Bronchial smooth muscle cell (primary cell): Measurements from ENCODE around the gene RABEP2. TPM values are rescaled to one million over a fixed set of nuclear protein-coding genes. Genes with fewer than 3 reads are reported as not detected.

ENCODE experiments used
- total RNA-seq: library from RNA; depleted of rRNA; stranded (reverse); fragments of >200 nt; gene quantifications from 2 replicates; pipeline ENCODE4 v1.2.1, GENCODE V29; 2014

The RABEP2 gene
- 35.1 and 35.5 TPM in 2 replicates for total RNA-seq

GRCh38 chr16:28924762-28925385, at the start of gene RABEP2:
RABEP2 (minus strand) TSS chr16:28925238; CDS start chr16:28925163, 75 bp downstream.

GRCh38 chr16:28974437-28975157, 49.6 kb upstream of the RABEP2 start, which contains the start of gene SPNS1:
SPNS1 (plus strand) TSS chr16:28974778; CDS start chr16:28975152, 374 bp downstream.

GRCh38 chr16:28950648-28951409, 25.8 kb upstream of the RABEP2 start, which contains the start of gene NFATC2IP:
NFATC2IP (plus strand) TSS chr16:28950937; CDS start chr16:28951012, 75 bp downstream.

GRCh38 chr16:28931801-28932225, 6.8 kb upstream of the RABEP2 start, which contains the start of gene CD19:
CD19 (plus strand) TSS chr16:28931971; CDS start chr16:28932001, 30 bp downstream.

GRCh38 chr16:28878083-28878926, 46.7 kb downstream of the RABEP2 start, which contains the start of gene ATP2A1:
ATP2A1 (plus strand) TSS chr16:28878488; CDS start chr16:28878672, 184 bp downstream.

Other genes starting within 250 kb of the RABEP2 start
- gene EIF3C, start 213.8 kb downstream of the RABEP2 start, total RNA-seq, result 120 and 238 TPM in 2 replicates
- 2.4 TPM in 1 of 2 replicates, not detected in the other for gene NPIPB9, start 173.5 kb downstream of the RABEP2 start, total RNA-seq
- gene ATXN2L, start 102.2 kb downstream of the RABEP2 start, total RNA-seq, result 28.1 and 32.5 TPM in 2 replicates
- gene TUFM, start 78.9 kb downstream of the RABEP2 start, total RNA-seq, result 105 and 111 TPM in 2 replicates
- gene SH2B1, start 61.4 kb downstream of the RABEP2 start, total RNA-seq, result 12.2 and 13.2 TPM in 2 replicates
- 0.16 and 0.43 TPM in 2 replicates for gene ATP2A1, start 46.8 kb downstream of the RABEP2 start, total RNA-seq
- gene CD19, start 6.7 kb upstream of the RABEP2 start, total RNA-seq, result not detected in 2 replicates
- gene NFATC2IP, start 25.7 kb upstream of the RABEP2 start, total RNA-seq, result 8.8 and 12.9 TPM in 2 replicates
- gene SPNS1, start 49.5 kb upstream of the RABEP2 start, total RNA-seq, result 25.5 and 29.0 TPM in 2 replicates
- 0.47 and 1.1 TPM in 2 replicates for gene LAT, start 59.8 kb upstream of the RABEP2 start, total RNA-seq